Kidney (tissue), 14 donors: ENCODE data around the gene TBC1D8. TPM values are rescaled to one million over a fixed set of nuclear protein-coding genes. Genes with fewer than 3 reads are reported as not detected.

Source experiments
- DNase-seq, 5 donors: peaks; one replicate each; pipeline ENCODE4 v3.0.0-alpha.2; 2013 to 2020
- FAIRE-seq: peaks from 2 replicates; lab custom pipeline; 2012; peaks lifted over from hg19 to GRCh38; lab: Jason Lieb, UNC
- H3K27ac ChIP-seq, 2 donors: one replicate each; pipeline ENCODE4 v1.7.0; 2013; ENCODE audit warnings: low read depth in 2 of 2, low read length in 2 of 2, inconsistent platforms in 1 of 2
- H3K27me3 ChIP-seq: one replicate; pipeline ENCODE4 v1.7.1; 2013; ENCODE audit warnings: low read length, inconsistent platforms; ENCODE audit not compliant: control insufficient read depth, insufficient read depth
- H3K36me3 ChIP-seq, 3 donors: one replicate each; pipeline versions ENCODE4 v1.7.0 to v1.7.1; 2013; ENCODE audit warnings: low read length in 3 of 3, control low read depth in 1 of 3, inconsistent platforms in 1 of 3; ENCODE audit not compliant: insufficient read depth in 3 of 3, control insufficient read depth in 2 of 3
- H3K4me1 ChIP-seq, 3 donors: one replicate each; pipeline versions ENCODE4 v1.7.0 to v1.7.1; 2013; ENCODE audit warnings: low read length in 3 of 3, inconsistent platforms in 1 of 3, low read depth in 1 of 3; ENCODE audit not compliant: control insufficient read depth in 2 of 3, insufficient read depth in 2 of 3
- H3K4me3 ChIP-seq, 3 donors: one replicate each; pipeline versions ENCODE4 v1.7.0 to v1.8.1; 2013; ENCODE audit warnings: low read length in 3 of 3, control low read depth in 1 of 3, inconsistent platforms in 1 of 3
- H3K9ac ChIP-seq, 3 donors: one replicate each; pipeline versions ENCODE4 v1.7.0 to v1.7.1; 2013; ENCODE audit warnings: low read length in 3 of 3, control low read depth in 1 of 3, inconsistent platforms in 1 of 3
- H3K9me3 ChIP-seq, 3 donors: one replicate each; pipeline versions ENCODE4 v1.7.0 to v1.7.1; 2013; ENCODE audit warnings: low read length in 3 of 3, control low read depth in 1 of 3, inconsistent platforms in 1 of 3; ENCODE audit not compliant: control insufficient read depth in 2 of 3, insufficient read depth in 1 of 3
- intact Hi-C: fragments of 100-400 bp; cut with DNase I; formaldehyde crosslinking; loops from one replicate; pipeline ENCODE4 v1.11.1; 2022
- polyA plus RNA-seq: library from polyadenylated mRNA; stranded (reverse); fragments of 350-450 nt; fragmentation: Illumina TruSeq; extraction: RNeasy Lipid Tissue Mini Kit (QIAGEN cat#74804); gene quantifications from one replicate; pipeline ENCODE4 v1.2.3, GENCODE V29; 2014; ENCODE audit warnings: low read depth, low replicate concordance; ENCODE audit not compliant: insufficient read depth
- total RNA-seq: library from RNA; stranded (reverse); fragmentation: NEBNext Ultra II Directional; extraction: Animal tissue kit (Norgen Biotek cat#: 25700); gene quantifications from one replicate; pipeline ENCODE4 v1.2.1, GENCODE V29; 2021
- TF ChIP-seq, protein P1 (sequence below): IDR thresholded peaks from 3 replicates; pipeline ENCODE4 v1.5.1; 2012; ENCODE audit warnings: mild to moderate bottlenecking, moderate library complexity, borderline replicate concordance; ENCODE audit not compliant: insufficient read depth; ENCODE audit errors: extremely low read depth
- donor health status: control.
- donor health status: control.
- donor health status: control.
- donor health status: control.
- donor health status: control.
- donor health status: DM: yes; HTN: yes; CAD: no.
- donor health status: Normal renal cell carcinoma (clear cell type).

Gene TBC1D8
- total and polyA plus RNA-seq, 2 donors from 2014 or later: 7.4 to 47.9 TPM

DNA sequence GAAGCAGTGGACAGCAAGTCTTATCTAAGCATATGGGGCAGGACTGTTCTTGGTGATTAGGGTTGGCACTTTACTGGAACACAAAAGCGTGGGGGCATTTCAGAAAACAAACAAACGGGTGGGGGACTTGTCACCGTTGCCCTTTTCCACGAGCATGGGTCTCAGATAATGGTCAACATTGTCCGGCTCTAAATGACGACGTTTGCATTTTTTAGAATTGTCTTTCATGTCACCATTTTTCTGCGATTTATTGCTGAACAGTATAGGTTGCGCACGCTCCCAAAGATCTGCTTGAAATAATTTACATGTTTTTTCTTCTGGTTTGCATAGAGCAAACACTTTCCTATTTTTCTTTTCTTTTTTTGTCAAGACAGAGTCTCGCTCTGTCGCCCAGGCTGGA, 46.6 kb upstream of the TBC1D8 start:
- intact Hi-C loops: no loop called here
- no peak overlapping the region for H3K4me3 ChIP-seq

DNA sequence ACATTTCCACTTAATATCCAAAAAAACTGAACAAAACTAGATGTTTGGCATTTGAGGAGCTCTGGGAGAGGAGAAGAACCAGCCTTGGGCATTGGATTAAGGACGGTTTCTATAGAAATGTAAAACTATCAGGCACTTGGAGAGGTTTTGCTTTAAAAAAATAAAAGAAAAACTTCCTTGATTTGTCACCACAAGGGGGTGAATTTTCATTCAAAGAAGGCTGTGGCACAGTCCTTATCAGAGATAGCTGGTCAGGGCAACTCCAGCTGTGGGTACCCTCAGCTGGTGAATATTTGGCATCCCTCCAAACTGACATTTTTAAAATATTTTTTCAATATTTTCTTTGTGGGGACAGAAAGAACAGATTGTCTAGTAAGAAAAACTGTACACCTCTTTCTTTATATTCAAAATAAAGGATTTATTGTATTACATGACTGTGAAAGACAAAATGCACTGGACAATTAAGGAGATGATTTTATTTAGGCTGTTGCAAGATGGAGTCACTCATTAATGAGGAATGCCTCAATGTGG, 46.1 kb upstream of the TBC1D8 start:
- H3K27me3 ChIP-seq: no peaks in the 10 kb centered on the region
- no peak overlapping the region for H3K9ac ChIP-seq
- H3K4me1 ChIP-seq: no peaks in the 10 kb centered on the region
- TF ChIP-seq, protein P1, sequence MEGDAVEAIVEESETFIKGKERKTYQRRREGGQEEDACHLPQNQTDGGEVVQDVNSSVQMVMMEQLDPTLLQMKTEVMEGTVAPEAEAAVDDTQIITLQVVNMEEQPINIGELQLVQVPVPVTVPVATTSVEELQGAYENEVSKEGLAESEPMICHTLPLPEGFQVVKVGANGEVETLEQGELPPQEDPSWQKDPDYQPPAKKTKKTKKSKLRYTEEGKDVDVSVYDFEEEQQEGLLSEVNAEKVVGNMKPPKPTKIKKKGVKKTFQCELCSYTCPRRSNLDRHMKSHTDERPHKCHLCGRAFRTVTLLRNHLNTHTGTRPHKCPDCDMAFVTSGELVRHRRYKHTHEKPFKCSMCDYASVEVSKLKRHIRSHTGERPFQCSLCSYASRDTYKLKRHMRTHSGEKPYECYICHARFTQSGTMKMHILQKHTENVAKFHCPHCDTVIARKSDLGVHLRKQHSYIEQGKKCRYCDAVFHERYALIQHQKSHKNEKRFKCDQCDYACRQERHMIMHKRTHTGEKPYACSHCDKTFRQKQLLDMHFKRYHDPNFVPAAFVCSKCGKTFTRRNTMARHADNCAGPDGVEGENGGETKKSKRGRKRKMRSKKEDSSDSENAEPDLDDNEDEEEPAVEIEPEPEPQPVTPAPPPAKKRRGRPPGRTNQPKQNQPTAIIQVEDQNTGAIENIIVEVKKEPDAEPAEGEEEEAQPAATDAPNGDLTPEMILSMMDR: no peak
- no peak for DNase-seq
- no peak for FAIRE-seq
- H3K4me3 ChIP-seq: no peak overlapping the region
- H3K9me3 ChIP-seq: no peaks in the 10 kb centered on the region
- no peak overlapping the region for H3K27ac ChIP-seq
- no peaks in the 10 kb centered on the region for H3K36me3 ChIP-seq
- intact Hi-C loops: no loop called here

More for the DNA sequence above, 46.6 kb upstream of the TBC1D8 start:
- Histone ChIP-seq H3K9ac (no peak overlapping the region), H3K4me1 (no peaks in the 10 kb centered on the region), H3K27me3 (no peaks in the 10 kb centered on the region), H3K27ac (no peak overlapping the region), H3K9me3 (no peaks in the 10 kb centered on the region), H3K36me3 (no peaks in the 10 kb centered on the region)
- FAIRE-seq (no peak), DNase-seq (no peak)
- TF ChIP-seq, protein P1: no peak

DNA sequence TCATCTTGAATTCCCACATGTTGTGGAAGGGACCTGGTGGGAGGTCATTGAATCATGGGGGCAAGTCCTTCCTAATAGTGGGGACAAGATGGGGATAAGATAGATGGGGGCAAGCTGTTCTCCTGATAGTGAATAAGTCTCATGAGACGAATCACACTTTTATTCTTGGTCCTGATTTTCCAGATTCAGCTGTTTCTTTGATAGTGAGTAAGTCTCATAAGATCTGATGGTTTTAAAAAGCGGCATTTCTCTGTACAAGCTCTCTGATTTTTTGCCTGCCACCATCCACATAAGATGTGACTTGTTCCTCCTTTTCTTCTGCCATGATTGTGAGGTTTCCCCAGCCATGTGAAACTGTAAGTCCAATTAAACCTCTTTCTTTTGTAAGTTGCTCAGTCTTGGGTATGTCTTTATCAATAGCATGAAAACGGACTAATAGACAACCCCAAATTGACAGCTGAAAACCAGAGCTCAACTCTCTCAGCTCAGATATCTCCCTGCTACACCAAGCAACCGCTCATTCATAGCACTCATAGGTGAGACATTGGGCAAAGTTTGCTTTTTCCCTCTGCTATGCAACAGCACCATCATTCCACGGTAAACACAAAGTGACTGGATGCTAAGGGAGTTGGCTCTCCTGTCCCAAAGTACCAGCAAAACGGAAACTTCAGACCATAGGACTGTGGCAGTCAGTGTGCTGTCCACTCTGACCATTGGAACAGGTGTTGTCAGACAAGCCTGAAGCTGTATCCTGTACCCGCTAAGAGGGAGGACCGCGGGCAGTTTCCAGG, 44.9 kb upstream of the TBC1D8 start:
- FAIRE-seq: no peak
- intact Hi-C loops: no loop called here

More for the DNA sequence above, 44.9 kb upstream of the TBC1D8 start:
- H3K9me3 ChIP-seq: no peaks in the 10 kb centered on the region
- no peak overlapping the region for H3K9ac ChIP-seq
- H3K27me3 ChIP-seq: no peaks in the 10 kb centered on the region
- H3K36me3 ChIP-seq: no peaks in the 10 kb centered on the region
- no peak overlapping the region for H3K27ac ChIP-seq
- DNase-seq: no peak
- no peak overlapping the region for H3K4me3 ChIP-seq
- H3K4me1 ChIP-seq: no peaks in the 10 kb centered on the region
- TF ChIP-seq, protein P1: no peak
